ENCODE data around the gene IFT172. TPM values are rescaled to one million over a fixed set of nuclear protein-coding genes. Genes with fewer than 3 reads are reported as not detected.
"Not testable (repeated sequence)": the region's sequence is repeated elsewhere in the genome, so short reads cannot be mapped to it uniquely, and the experiment has no call there.

The IFT172 gene
- polyA plus RNA-seq, 3 donors: 11.3 to 23.7 (median 13.3) TPM

GRCh38 chr2:27441958-27442919, 47.3 kb downstream of the IFT172 start, which contains the start of gene KRTCAP3:
Gene KRTCAP3 (plus strand): TSS chr2:27442381. CDS start chr2:27442413, 32 bp downstream.
- no peak within 1 kb of the TSS for H3K27ac ChIP-seq (ENCODE audit: low read depth, low read length)
- 21 to 60% (median 48%) methylated on average over 58 to 80 of the region's 80 CpGs for WGBS, 3 donors

DNA sequence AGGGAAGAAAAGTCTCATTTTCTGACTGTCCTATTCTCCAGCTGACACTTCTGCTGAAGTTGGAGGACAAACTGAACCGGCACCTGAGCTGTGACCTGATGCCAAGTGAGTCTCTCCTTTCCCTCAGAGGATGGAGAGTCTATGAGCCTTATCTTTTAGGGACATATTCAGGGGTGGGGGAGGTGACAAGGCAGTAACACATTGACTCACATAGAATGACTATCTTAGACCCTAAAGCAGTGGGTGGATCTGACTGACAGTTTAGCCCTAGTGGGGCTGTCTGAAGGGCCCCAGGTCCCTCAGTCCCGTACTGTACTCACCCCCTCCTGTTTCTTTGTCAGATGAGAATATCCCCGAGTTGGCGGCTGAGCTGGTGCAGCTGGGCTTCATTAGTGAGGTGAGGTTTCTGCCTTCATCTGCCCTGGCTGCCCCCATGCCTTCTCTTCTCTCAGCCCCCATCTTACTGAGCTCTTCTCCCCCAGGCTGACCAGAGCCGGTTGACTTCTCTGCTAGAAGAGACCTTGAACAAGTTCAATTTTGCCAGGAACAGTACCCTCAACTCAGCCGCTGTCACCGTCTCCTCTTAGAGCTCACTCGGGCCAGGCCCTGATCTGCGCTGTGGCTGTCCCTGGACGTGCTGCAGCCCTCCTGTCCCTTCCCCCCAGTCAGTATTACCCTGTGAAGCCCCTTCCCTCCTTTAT, 48.2 kb downstream of the IFT172 start:
- no peak overlapping the region for H3K27ac ChIP-seq (ENCODE audit: low read depth, low read length)
- 86 to 92% (median 91%) methylated on average over 10 of the region's 10 CpGs for WGBS, 3 donors

DNA sequence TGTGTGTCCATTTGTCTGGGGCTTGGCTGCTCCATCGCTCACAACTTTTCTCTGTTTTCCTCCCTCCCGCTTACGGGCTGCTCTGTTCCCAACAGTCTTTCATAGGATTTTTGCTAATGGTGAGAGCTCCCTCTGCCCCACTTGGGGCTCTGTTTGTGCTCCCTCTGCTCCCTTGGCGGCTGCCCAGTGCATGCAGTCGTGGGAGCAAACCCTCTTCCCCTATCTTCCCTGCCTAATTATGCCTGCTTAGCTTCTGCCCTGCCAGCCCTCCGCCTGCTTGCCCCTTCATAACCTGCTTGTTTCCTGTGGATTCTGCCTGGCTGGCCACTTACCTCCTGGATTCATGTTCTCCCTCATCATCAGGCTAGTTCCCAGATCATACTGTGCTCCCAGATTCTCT, 53.9 kb downstream of the IFT172 start:
- WGBS, 3 donors: 81 to 90% (median 89%) methylated on average over 6 of the region's 6 CpGs
- no peak overlapping the region for H3K27ac ChIP-seq (ENCODE audit: low read depth, low read length)

- H3K27ac ChIP-seq (ENCODE audit: low read depth, low read length): no peak overlapping the region
Measured at GRCh38 chr2:27431395-27431794, 58.1 kb downstream of the IFT172 start.

GRCh38 chr2:27428978-27429541, 60.5 kb downstream of the IFT172 start:
- 0 to 1% (median 0%) methylated on average over 40 to 51 of the region's 51 CpGs for WGBS, 3 donors
- peak overlapping the region; percentile 51 for H3K27ac ChIP-seq (ENCODE audit: low read depth, low read length)

- peak within 1 kb of the TSS; percentile 51 for H3K27ac ChIP-seq (ENCODE audit: low read depth, low read length)
- 0% methylated on average over 54 to 75 of the region's 75 CpGs for WGBS, 3 donors
Measured at GRCh38 chr2:27428213-27428977, 61.1 kb downstream of the IFT172 start, which contains the start of gene NRBP1. Gene NRBP1 (plus strand): TSS chr2:27428631. CDS start chr2:27433274, 4,643 bp downstream.

DNA sequence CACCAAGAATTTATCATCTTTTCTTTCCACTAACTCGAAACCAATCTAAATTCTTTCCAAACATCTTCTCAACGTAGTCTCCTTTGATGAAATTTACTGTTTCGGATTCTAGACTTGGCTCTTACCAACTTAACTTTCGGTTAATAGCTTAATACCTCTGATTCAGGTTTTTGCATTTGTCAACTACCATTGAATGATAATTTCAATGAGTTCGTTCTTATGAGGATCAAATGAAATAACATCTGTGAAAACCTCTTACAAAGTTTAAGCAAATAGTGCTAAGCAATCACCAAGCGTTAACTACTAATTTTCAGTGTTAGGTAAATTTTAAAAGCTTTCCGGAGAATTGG, 61.7 kb downstream of the IFT172 start:
- WGBS, 3 donors: 6 to 15% (median 14%) methylated on average over 7 of the region's 7 CpGs
- H3K27ac ChIP-seq (ENCODE audit: low read depth, low read length): no peak overlapping the region

DNA sequence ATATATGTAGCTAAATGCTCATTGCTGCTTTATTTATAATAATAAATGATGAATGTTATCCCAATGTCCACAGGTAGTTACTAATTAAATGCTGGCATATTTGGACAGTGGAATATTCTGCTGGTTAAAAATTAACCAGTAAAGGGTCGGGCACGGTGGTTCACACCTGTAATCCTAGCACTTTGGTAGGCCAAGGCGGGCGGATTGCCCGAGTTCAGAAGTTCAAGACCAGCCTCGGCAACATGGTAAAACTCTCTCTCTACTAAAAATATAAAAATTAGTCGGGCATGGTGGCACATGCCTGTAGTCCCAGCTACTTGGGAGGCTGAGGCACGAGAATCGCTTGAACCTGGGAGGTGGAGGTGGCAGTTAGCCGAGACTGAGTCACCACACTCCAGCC, 64.5 kb downstream of the IFT172 start:
- H3K27ac ChIP-seq (ENCODE audit: low read depth, low read length): not testable (repeated sequence)
- WGBS, 3 donors: 69 to 94% (median 91%) methylated on average over 10 of the region's 10 CpGs

- 94 to 97% (median 96%) methylated on average over 3 of the region's 3 CpGs for whole genome bisulfite sequencing, 3 donors
- no peak overlapping the region for H3K27ac ChIP-seq (ENCODE audit: low read depth, low read length)
Measured at GRCh38 chr2:27422958-27423357, 66.6 kb downstream of the IFT172 start.

DNA sequence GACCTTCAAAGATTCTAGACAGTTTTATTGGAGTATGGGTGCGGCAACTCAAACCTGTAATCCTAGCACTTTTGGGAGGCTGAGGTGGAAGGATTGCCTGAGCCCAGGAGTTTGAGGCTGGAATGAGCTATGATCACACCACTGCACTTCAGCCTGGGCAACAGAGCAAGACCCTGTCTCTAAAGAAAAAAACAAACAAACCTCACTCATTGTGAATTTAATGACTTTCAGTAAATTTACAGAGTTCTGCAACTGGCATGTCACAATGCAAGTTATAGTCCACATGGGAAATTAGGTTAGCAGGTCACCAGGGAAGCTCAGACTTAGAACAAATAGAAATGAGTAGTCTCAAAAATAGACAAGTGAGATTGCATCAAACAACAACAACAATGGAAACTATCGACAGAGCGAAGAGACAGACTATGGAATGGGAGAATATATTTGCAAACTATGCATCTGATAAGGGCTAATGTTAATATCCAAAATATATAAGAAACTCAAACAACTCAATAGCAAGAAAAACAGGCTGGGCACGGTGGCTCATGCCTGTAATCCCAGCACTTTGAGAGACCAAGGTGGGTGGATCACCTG, 67.8 kb downstream of the IFT172 start:
- WGBS, 3 donors: 78 to 89% (median 87%) methylated on average over 4 of the region's 4 CpGs
- no peak overlapping the region for H3K27ac ChIP-seq (ENCODE audit: low read depth, low read length)

DNA sequence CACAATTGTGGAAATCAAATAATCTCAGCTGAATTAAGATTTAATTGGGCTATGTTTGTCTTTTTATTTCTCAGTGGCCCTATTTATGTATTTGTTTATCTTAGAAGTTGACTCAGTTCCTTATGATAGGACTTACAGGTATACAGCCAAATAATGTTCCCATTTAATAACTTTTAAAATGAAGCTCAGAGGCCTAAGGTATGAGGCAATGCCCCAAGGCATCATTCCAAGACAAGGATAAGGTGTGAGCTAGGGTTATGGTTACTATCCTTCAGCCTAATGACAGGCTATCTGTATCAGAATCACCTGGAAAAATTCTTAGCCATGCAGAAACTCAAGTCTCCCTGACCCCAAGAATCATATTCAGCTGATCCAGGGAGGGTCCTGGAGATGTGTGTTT, 68.5 kb downstream of the IFT172 start:
- no peak overlapping the region for H3K27ac ChIP-seq (ENCODE audit: low read depth, low read length)

DNA sequence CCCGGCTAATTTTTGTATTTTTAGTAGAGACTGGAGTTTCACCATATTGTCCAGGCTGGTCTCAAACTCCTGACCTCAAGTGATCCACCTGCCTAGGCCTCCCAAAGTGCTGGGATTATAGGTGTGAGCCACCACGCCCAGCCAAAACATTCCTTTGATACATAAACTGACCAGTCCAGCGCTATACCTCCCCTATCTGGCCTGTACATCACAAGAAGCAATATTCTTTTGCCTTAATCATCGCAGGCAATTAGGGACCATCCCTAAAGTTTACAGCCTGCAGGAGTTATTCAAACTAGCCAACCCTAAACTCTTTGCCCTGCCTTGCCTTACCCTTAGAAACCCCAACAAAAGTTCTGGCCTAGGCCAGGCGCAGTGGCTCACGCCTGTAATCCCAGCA, 73.4 kb downstream of the IFT172 start:
- 94 to 95% (median 94%) methylated on average over 6 of the region's 6 CpGs for WGBS, 3 donors

GRCh38 chr2:27412419-27413152, 77.0 kb downstream of the IFT172 start:
- H3K27ac ChIP-seq (ENCODE audit: low read depth, low read length): no peak overlapping the region
- WGBS, 3 donors: 79 to 90% (median 88%) methylated on average over 9 of the region's 9 CpGs

More for the DNA sequence above, 73.4 kb downstream of the IFT172 start:
- H3K27ac ChIP-seq (ENCODE audit: low read depth, low read length): no peak overlapping the region

- H3K27ac ChIP-seq (ENCODE audit: low read depth, low read length): peak within 1 kb of the TSS; percentile 83
- WGBS, 3 donors: 1% methylated on average over 78 to 82 of the region's 82 CpGs
Measured at GRCh38 chr2:27409321-27410073, 80.0 kb downstream of the IFT172 start, which contains the start of gene PPM1G. Gene PPM1G (minus strand): TSS chr2:27409591. CDS start chr2:27409422, 169 bp downstream.

- WGBS, 3 donors: 0% methylated on average over 32 to 33 of the region's 33 CpGs
- peak overlapping the region; percentile 83 for H3K27ac ChIP-seq (ENCODE audit: low read depth, low read length)
Measured at GRCh38 chr2:27408601-27409320, 80.8 kb downstream of the IFT172 start.

Measured in adipose tissue (tissue), 3 donors.